Ishikawa (cell line): ENCODE measurements around the gene ANKRD13D.

Experiments used
- EP300 ChIP-seq: IDR thresholded peaks from 2 replicates; pipeline ENCODE4 v1.6.1; 2012; ENCODE audit warnings: borderline replicate concordance
- FOXM1 ChIP-seq: IDR thresholded peaks from 2 replicates; pipeline ENCODE4 v1.6.1; 2012; ENCODE audit warnings: low read depth, borderline replicate concordance
- NFIC ChIP-seq: IDR thresholded peaks from 2 replicates; pipeline ENCODE4 v1.6.1; 2012
- RAD21 ChIP-seq: IDR thresholded peaks from 2 replicates; pipeline ENCODE4 v1.6.1; 2012; ENCODE audit warnings: low read depth
- REST ChIP-seq: IDR thresholded peaks from 2 replicates; pipeline ENCODE4 v1.6.1; 2012; ENCODE audit warnings: low read depth, mild to moderate bottlenecking
- TAF1 ChIP-seq: IDR thresholded peaks from 2 replicates; pipeline ENCODE4 v1.6.1; 2012; ENCODE audit warnings: low read depth, mild to moderate bottlenecking
- TEAD4 ChIP-seq: IDR thresholded peaks from 2 replicates; pipeline ENCODE4 v1.6.1; 2012

- no peak for TF ChIP-seq NFIC
- no peak for TF ChIP-seq REST
- no peak for TF ChIP-seq EP300
- no peak for TF ChIP-seq RAD21
- TF ChIP-seq FOXM1 = no peak
- TF ChIP-seq TEAD4 = no peak
- no peak for TF ChIP-seq TAF1
Measured at GRCh38 chr11:67311556-67312082, 22.5 kb downstream of the ANKRD13D start.
